HEK293 (cell line): ENCODE measurements around the gene IFFO2.
A peak's percentile ranks its signal among the peaks of the same experiment; 100 is the strongest.

ENCODE experiments used
- CTCF ChIA-PET: fragments of 350-600 bp; formaldehyde crosslinking; extraction: SDS; loops from one replicate; lab custom pipeline; 2021; ENCODE audit warnings: antibody characterized with exemption; lab: Yijun Ruan, JAX
- POLR2A ChIA-PET: fragments of 300-600 bp; formaldehyde crosslinking; extraction: SDS; loops from one replicate; lab custom pipeline; 2020; ENCODE audit warnings: antibody characterized with exemption, inconsistent platforms; lab: Yijun Ruan, JAX
- H3K27ac ChIP-seq: fragments of 200-500 bp; sonication (Bioruptor generic); 2 replicates; pipeline ENCODE4 v1.5.1; 2014; ENCODE audit warnings: low read depth, low read length, control low read depth, inconsistent platforms; ENCODE audit errors: extremely low read depth
- H3K36me3 ChIP-seq, 2 experiments: fragments of 200-500 bp in 1 of 2; sonication (Bioruptor generic) in 1 of 2; 1 replicate in 1 of 2; 2 replicates in 1 of 2; pipeline ENCODE4 v1.5.1; 2014 to 2017; ENCODE audit warnings: inconsistent platforms in 2 of 2, low read length in 2 of 2; ENCODE audit not compliant: control insufficient read depth in 2 of 2, insufficient read depth in 1 of 2
- H3K4me1 ChIP-seq: fragments of 200-500 bp; sonication (Bioruptor generic); 2 replicates; pipeline ENCODE4 v1.5.1; 2014; ENCODE audit warnings: mild to moderate bottlenecking, low read length, inconsistent platforms; ENCODE audit not compliant: control insufficient read depth, insufficient read depth
- H3K4me3 ChIP-seq: 2 replicates; pipeline ENCODE4 v1.5.1; 2011; ENCODE audit warnings: low read depth, mild to moderate bottlenecking, control low read depth, low read length, moderate library complexity
- H3K9me3 ChIP-seq: fragments of 200-500 bp; sonication (Bioruptor generic); 2 replicates; pipeline ENCODE4 v1.5.1; 2014; ENCODE audit warnings: low read depth, low read length, inconsistent platforms; ENCODE audit not compliant: control insufficient read depth, insufficient read depth
- EGR2 ChIP-seq: fragments of 450-650 bp; formaldehyde crosslinking; IDR thresholded peaks from 2 replicates; pipeline ENCODE4 v1.5.1; 2016; ENCODE audit warnings: low read depth, missing biosample characterization, missing genetic modification characterization
- GLIS1 ChIP-seq: fragments of 450-650 bp; formaldehyde crosslinking; IDR thresholded peaks from 2 replicates; pipeline ENCODE4 v1.5.1; 2016; ENCODE audit warnings: missing biosample characterization, missing genetic modification characterization
- KLF16 ChIP-seq: fragments of 450-650 bp; formaldehyde crosslinking; IDR thresholded peaks from 2 replicates; pipeline ENCODE4 v1.5.1; 2017; ENCODE audit warnings: missing biosample characterization, missing genetic modification characterization
- SP2 ChIP-seq: fragments of 450-650 bp; formaldehyde crosslinking; IDR thresholded peaks from 2 replicates; pipeline ENCODE4 v1.5.1; 2016; ENCODE audit warnings: missing biosample characterization, missing genetic modification characterization
- YY1 ChIP-seq: fragments of 450-650 bp; formaldehyde crosslinking; IDR thresholded peaks from 2 replicates; pipeline ENCODE4 v1.5.1; 2018; ENCODE audit warnings: missing biosample characterization, missing genetic modification characterization
- ZIC2 ChIP-seq: fragments of 450-650 bp; formaldehyde crosslinking; IDR thresholded peaks from 2 replicates; pipeline ENCODE4 v1.5.1; 2016; ENCODE audit warnings: missing biosample characterization, missing genetic modification characterization
- ZNF174 ChIP-seq: fragments of 450-650 bp; formaldehyde crosslinking; IDR thresholded peaks from 2 replicates; pipeline ENCODE4 v1.5.0; 2017; ENCODE audit warnings: missing biosample characterization, mild to moderate bottlenecking, missing genetic modification characterization
- ZNF2 ChIP-seq: fragments of 450-650 bp; formaldehyde crosslinking; IDR thresholded peaks from 2 replicates; pipeline ENCODE4 v1.5.1; 2016; ENCODE audit warnings: missing biosample characterization, missing genetic modification characterization
- ZNF341 ChIP-seq: fragments of 450-650 bp; formaldehyde crosslinking; IDR thresholded peaks from 2 replicates; pipeline ENCODE4; 2016; ENCODE audit warnings: low read depth, missing biosample characterization, missing genetic modification characterization
- ZNF571 ChIP-seq: fragments of 450-650 bp; formaldehyde crosslinking; IDR thresholded peaks from 2 replicates; pipeline ENCODE4 v1.5.0; 2017; ENCODE audit warnings: missing biosample characterization, missing genetic modification characterization
- ZNF600 ChIP-seq: fragments of 450-650 bp; formaldehyde crosslinking; IDR thresholded peaks from 2 replicates; pipeline ENCODE4 v1.5.1; 2016; ENCODE audit warnings: missing biosample characterization, missing genetic modification characterization
- ZNF660 ChIP-seq: fragments of 450-650 bp; IDR thresholded peaks from 2 replicates; pipeline ENCODE4 v1.5.1; 2018; ENCODE audit warnings: missing biosample characterization, mild to moderate bottlenecking, missing genetic modification characterization
- ZNF670 ChIP-seq: fragments of 450-650 bp; formaldehyde crosslinking; IDR thresholded peaks from 2 replicates; pipeline ENCODE4 v1.5.1; 2016; ENCODE audit warnings: missing biosample characterization, missing genetic modification characterization, low read depth
- TF ChIP-seq, protein P1 (sequence below): fragments of 450-650 bp; formaldehyde crosslinking; IDR thresholded peaks from 2 replicates; pipeline ENCODE4 v1.5.1; 2017; ENCODE audit warnings: missing biosample characterization, mild to moderate bottlenecking, missing genetic modification characterization, moderate library complexity
- TF ChIP-seq, protein P2 (sequence below): fragments of 450-650 bp; formaldehyde crosslinking; IDR thresholded peaks from 2 replicates; pipeline ENCODE4 v1.5.1; 2016; ENCODE audit warnings: missing biosample characterization, missing genetic modification characterization
- TF ChIP-seq, protein P3 (sequence below): fragments of 450-650 bp; IDR thresholded peaks from 2 replicates; pipeline ENCODE4 v1.5.1; 2018; ENCODE audit warnings: missing biosample characterization, missing genetic modification characterization
- TF ChIP-seq, protein P4 (sequence below): fragments of 450-650 bp; formaldehyde crosslinking; IDR thresholded peaks from 2 replicates; pipeline ENCODE4 v1.5.1; 2017; ENCODE audit warnings: missing biosample characterization, missing genetic modification characterization

The IFFO2 gene

DNA sequence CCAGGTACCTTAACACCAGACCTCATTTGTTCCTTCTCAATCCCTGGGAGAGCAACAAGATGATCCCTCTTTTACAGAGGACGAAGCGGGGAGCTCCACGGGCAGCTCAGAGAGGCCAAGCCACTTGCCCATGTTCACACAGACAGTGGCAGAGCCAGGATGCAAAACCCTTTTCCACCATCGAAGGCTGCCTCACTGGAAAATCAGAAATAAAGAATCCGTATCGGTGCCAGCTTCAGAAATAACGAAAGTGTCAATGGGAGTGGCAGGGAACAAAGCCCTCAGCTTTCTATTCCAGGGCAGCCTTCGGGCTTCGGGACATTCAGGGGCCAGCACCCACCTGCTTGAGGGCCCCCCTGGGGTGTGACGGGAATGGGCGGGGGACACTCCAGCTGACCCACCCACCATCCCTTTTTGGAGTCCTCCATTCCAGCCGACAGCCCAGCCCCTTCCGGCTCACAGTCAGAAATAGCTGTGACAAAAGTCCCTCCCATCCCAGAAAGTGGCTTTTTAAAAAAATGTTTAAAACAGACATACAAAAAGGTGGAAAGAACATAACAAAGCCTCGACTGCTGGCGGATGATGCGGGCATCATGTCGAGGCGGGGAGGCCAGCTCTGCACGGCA lies 6.0 kb downstream of the IFFO2 start:
- H3K4me1 ChIP-seq = peaks cover 8% of the 10 kb centered on the region
- ChIA-PET CTCF (interaction anchor here (0.6 to 3.2 kb wide), 7 partner anchors 14 to 700 kb away, joined by 3 to 25 read pairs (median 3); no protein-coding TSS in a partner anchor), POLR2A (no interaction called here)
- H3K4me3 ChIP-seq = no peak overlapping the region
- H3K36me3 ChIP-seq = peaks cover 0 to 5% of the 10 kb centered on the region in 2 experiments; a peak in 1 of 3 replicates
- no peak overlapping the region for H3K27ac ChIP-seq
- TF ChIP-seq ZNF600 (tag by site-specific recombination) = peak; percentile 57; the same call in 1 of the 2 replicates
- TF ChIP-seq ZNF2 (tag by site-specific recombination) = no peak
- H3K9me3 ChIP-seq = no peaks in the 10 kb centered on the region

DNA sequence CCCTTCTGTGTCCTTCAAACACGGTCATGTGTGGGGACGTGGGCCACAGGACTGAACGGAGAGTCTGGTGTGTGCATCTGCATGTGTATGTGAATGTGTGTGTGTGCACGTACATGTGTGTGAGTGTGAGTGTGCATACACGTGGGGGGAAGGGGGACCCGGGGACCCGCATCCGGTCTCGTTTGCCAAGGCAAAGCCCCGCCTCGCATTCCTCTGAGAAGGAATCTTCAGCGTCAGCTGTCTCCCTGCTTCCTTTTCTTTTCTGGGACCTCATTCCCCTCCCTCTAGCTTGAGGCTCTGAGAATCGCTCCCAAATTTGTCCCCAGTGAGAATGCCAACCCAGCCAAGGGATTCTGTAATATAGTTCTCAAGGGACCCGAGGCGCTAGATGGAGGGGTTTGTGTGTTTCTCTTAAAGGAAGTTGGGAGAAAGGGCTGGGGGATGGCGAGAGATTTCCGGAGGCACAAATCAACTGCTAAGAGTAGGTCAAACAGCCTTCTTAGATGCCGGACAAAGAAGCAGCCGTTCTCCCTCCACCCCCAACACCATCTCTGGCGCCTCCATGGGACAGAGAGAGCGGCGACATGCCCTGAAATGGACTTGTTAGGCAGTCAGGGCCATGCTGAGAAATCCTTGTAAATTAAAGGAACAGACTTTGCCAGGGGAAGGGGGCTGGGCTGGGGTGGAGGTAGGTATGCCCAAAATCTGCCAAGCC lies 6.6 kb downstream of the IFFO2 start:
- CTCF ChIA-PET = interaction anchor here (0.6 to 3.2 kb wide), 6 partner anchors 36 to 1982 kb away, joined by 3 to 25 read pairs (median 4); no protein-coding TSS in a partner anchor
- TF ChIP-seq SP2 (tag by site-specific recombination) = no peak
- 0 out of 2 replicates have a peak, but pooled peaks have one; percentile 29 for TF ChIP-seq ZNF341 (tag by site-specific recombination)
- no peak overlapping the region for H3K4me3 ChIP-seq
- no peak overlapping the region for H3K27ac ChIP-seq
- POLR2A ChIA-PET = no interaction called here
- peaks cover 0 to 5% of the 10 kb centered on the region in 2 experiments; a peak in 1 of 3 replicates for H3K36me3 ChIP-seq
- peaks cover 11% of the 10 kb centered on the region for H3K4me1 ChIP-seq
- no peaks in the 10 kb centered on the region for H3K9me3 ChIP-seq

DNA sequence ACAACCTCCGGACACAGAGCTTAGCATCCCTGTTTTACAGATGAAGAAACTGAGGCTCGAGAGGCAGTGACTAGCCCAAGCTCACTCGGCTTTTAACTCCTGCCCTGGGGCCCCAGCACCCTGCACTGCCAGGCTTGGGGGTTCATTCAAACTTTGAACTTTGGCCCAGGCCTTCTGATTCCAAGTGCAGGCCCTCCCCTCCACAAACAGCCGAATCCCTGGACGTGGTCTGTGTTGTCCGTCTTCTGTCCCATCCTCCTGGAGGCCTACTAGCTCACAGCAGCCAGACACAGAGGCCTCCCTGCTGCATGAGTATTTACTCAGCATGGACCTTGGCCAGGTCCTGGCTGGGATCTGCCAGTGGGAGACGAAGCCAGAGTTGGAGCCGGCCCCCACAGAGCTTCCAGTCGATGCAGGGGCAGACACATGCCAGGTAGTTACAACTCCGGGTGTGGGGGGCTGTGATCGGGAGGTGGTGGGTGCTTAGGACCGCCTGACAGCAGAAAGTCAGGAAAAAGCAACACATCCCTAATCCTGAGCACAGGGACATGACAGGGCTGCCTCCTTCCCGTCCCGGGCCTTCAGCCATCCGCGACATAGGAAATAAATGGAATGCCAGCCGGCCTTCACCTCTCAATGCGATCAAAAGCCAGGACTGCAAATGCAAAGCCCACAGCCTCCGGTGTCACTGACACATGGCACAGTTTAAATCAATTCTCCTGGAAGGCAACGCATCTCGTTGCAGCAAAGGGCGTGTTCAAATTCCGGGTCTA lies 7.4 kb downstream of the IFFO2 start:
- Histone ChIP-seq H3K4me1 (peaks cover 16% of the 10 kb centered on the region), H3K27ac (no peak overlapping the region)
- CTCF ChIA-PET = interaction anchor here (0.7 to 3.2 kb wide), 4 partner anchors 15 to 1983 kb away, joined by 3 to 25 read pairs (median 4); no protein-coding TSS in a partner anchor

DNA sequence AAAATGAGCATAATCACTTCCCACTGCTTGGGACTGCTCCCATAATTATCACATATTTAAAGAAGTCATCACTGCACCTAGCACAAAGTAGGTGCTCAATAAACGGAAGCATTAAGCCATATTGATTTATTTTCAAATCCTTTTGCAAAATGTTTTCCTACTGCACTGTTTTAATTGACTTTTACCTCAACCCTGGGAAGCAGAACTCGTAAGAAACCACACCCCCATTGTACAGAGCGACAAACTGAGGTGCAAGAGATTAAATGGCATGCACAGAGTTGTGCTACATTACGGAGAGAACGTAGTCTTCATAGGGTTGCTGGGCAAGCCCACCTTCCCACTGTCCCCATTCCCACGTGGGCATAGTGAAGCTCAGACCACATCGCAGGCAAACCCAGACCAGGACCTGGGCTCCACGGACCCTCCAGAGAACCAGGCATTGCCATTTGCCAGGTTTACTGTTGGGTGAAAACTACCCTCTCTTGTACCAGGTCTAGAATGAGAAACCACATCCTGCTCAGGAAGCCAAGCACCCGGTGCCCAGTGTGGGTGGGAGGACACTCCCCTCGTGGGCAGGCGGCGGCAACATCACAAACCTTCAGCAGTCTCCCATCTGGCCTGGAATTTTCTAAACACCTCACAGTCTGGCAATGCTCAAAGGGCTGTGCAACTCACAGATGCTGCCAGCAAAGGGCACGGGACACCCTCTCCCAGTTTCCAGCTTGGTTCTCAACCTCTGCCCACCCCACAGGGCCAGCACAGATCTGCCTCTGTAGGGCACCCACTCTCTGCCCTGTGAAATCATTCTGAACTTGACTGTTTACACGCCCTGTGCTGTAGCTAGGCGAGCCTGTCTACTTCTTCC lies 8.2 kb downstream of the IFFO2 start:
- Histone ChIP-seq H3K9me3 (no peaks in the 10 kb centered on the region), H3K4me3 (no peak overlapping the region), H3K36me3 (peaks cover 0 to 4% of the 10 kb centered on the region in 2 experiments; a peak in 1 of 3 replicates), H3K4me1 (peaks cover 16% of the 10 kb centered on the region), H3K27ac (no peak overlapping the region)
- POLR2A ChIA-PET = interaction anchor here (0.6 to 0.9 kb wide), 2 partner anchors 22 to 41 kb away, joined by 3 read pairs; no protein-coding TSS in a partner anchor
- CTCF ChIA-PET = interaction anchor here (3.2 kb wide), 1 partner anchor 35 kb away, joined by 25 read pairs; no protein-coding TSS in a partner anchor
- TF ChIP-seq KLF16 (tag by site-specific recombination) (no peak), ZNF571 (tag by site-specific recombination) (no peak), YY1 (tag by site-specific recombination) (no peak), ZNF660 (tag by site-specific recombination) (no peak), ZIC2 (tag by site-specific recombination) (no peak), ZNF174 (tag by site-specific recombination) (no peak), EGR2 (tag by site-specific recombination) (peak; percentile 85)
- TF ChIP-seq, protein P1, sequence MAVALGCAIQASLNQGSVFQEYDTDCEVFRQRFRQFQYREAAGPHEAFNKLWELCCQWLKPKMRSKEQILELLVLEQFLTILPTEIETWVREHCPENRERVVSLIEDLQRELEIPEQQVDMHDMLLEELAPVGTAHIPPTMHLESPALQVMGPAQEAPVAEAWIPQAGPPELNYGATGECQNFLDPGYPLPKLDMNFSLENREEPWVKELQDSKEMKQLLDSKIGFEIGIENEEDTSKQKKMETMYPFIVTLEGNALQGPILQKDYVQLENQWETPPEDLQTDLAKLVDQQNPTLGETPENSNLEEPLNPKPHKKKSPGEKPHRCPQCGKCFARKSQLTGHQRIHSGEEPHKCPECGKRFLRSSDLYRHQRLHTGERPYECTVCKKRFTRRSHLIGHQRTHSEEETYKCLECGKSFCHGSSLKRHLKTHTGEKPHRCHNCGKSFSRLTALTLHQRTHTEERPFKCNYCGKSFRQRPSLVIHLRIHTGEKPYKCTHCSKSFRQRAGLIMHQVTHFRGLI (tag by site-specific recombination) = no peak
- TF ChIP-seq, protein P2, sequence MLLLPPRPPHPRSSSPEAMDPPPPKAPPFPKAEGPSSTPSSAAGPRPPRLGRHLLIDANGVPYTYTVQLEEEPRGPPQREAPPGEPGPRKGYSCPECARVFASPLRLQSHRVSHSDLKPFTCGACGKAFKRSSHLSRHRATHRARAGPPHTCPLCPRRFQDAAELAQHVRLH (tag by site-specific recombination) = peak; percentile 26; the same call in 1 of the 2 replicates
- TF ChIP-seq, protein P3, sequence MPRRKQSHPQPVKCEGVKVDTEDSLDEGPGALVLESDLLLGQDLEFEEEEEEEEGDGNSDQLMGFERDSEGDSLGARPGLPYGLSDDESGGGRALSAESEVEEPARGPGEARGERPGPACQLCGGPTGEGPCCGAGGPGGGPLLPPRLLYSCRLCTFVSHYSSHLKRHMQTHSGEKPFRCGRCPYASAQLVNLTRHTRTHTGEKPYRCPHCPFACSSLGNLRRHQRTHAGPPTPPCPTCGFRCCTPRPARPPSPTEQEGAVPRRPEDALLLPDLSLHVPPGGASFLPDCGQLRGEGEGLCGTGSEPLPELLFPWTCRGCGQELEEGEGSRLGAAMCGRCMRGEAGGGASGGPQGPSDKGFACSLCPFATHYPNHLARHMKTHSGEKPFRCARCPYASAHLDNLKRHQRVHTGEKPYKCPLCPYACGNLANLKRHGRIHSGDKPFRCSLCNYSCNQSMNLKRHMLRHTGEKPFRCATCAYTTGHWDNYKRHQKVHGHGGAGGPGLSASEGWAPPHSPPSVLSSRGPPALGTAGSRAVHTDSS (tag by site-specific recombination) = no peak
- TF ChIP-seq, protein P4, sequence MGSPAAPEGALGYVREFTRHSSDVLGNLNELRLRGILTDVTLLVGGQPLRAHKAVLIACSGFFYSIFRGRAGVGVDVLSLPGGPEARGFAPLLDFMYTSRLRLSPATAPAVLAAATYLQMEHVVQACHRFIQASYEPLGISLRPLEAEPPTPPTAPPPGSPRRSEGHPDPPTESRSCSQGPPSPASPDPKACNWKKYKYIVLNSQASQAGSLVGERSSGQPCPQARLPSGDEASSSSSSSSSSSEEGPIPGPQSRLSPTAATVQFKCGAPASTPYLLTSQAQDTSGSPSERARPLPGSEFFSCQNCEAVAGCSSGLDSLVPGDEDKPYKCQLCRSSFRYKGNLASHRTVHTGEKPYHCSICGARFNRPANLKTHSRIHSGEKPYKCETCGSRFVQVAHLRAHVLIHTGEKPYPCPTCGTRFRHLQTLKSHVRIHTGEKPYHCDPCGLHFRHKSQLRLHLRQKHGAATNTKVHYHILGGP (tag by site-specific recombination) = no peak

More for the DNA sequence above, 7.4 kb downstream of the IFFO2 start:
- Histone ChIP-seq H3K4me3 (no peak overlapping the region), H3K36me3 (peaks cover 0 to 2% of the 10 kb centered on the region in 2 experiments; a peak in 1 of 3 replicates), H3K9me3 (no peaks in the 10 kb centered on the region)
- POLR2A ChIA-PET = interaction anchor here (0.6 to 0.9 kb wide), 2 partner anchors 22 to 42 kb away, joined by 3 read pairs; no protein-coding TSS in a partner anchor
- TF ChIP-seq ZIC2 (tag by site-specific recombination) = peak; percentile 77
- TF ChIP-seq ZNF670 (tag by site-specific recombination) = no peak
- TF ChIP-seq GLIS1 (tag by site-specific recombination) = peak; percentile 72
